Muscle layer of colon (tissue), 2 donors: Measurements from ENCODE around the gene KLF7.

Source experiments
- H3K27ac ChIP-seq: one replicate; pipeline ENCODE4 v1.7.0; 2013; ENCODE audit warnings: low read depth, mild to moderate bottlenecking, low read length, moderate library complexity
- H3K27me3 ChIP-seq, 2 donors: one replicate each; pipeline ENCODE4 v1.7.0; 2013; ENCODE audit warnings: low read length in 2 of 2, mild to moderate bottlenecking in 2 of 2; ENCODE audit not compliant: insufficient read depth in 2 of 2, control insufficient read depth in 1 of 2
- H3K36me3 ChIP-seq: one replicate; pipeline ENCODE4 v1.7.0; 2013; ENCODE audit warnings: mild to moderate bottlenecking, low read length; ENCODE audit not compliant: insufficient read depth
- H3K4me1 ChIP-seq: one replicate; pipeline ENCODE4 v1.7.0; 2013; ENCODE audit warnings: mild to moderate bottlenecking, low read length; ENCODE audit not compliant: insufficient read depth
- H3K4me3 ChIP-seq, 2 donors: one replicate each; pipeline ENCODE4 v1.7.0; 2013; ENCODE audit warnings: low read length in 2 of 2, low read depth in 1 of 2, mild to moderate bottlenecking in 1 of 2, moderate library complexity in 1 of 2
- H3K9ac ChIP-seq: one replicate; pipeline ENCODE4 v1.7.0; 2013; ENCODE audit warnings: low read length
- H3K9me3 ChIP-seq: one replicate; pipeline ENCODE4 v1.7.0; 2013; ENCODE audit warnings: mild to moderate bottlenecking, low read length
- donor health status: abdominal sarcoma.
- donor health status: Adenocarcinoma of cecum.

The KLF7 gene

GRCh38 chr2:207117668-207118067 lies 48.1 kb downstream of the KLF7 start:
- no peak overlapping the region for H3K27ac ChIP-seq
- H3K36me3 ChIP-seq = peaks cover 18% of the 10 kb centered on the region
- peaks cover 48% of the 10 kb centered on the region for H3K4me1 ChIP-seq
- H3K27me3 ChIP-seq = no peaks in the 10 kb centered on the region
- no peak overlapping the region for H3K9ac ChIP-seq
- no peaks in the 10 kb centered on the region for H3K9me3 ChIP-seq
- no peak overlapping the region for H3K4me3 ChIP-seq

GRCh38 chr2:207115715-207116364 lies 49.9 kb downstream of the KLF7 start:
- no peak overlapping the region for H3K9ac ChIP-seq
- H3K27ac ChIP-seq = no peak overlapping the region
- peaks cover 5% of the 10 kb centered on the region for H3K36me3 ChIP-seq
- no peaks in the 10 kb centered on the region for H3K27me3 ChIP-seq
- H3K4me1 ChIP-seq = peaks cover 30% of the 10 kb centered on the region
- H3K4me3 ChIP-seq = no peak overlapping the region
- no peaks in the 10 kb centered on the region for H3K9me3 ChIP-seq

GRCh38 chr2:207113414-207113813 lies 52.3 kb downstream of the KLF7 start:
- no peak overlapping the region for H3K9ac ChIP-seq

GRCh38 chr2:207112785-207113184 lies 53.0 kb downstream of the KLF7 start:
- H3K27ac ChIP-seq = no peak overlapping the region
- H3K36me3 ChIP-seq = no peaks in the 10 kb centered on the region
- H3K9ac ChIP-seq = no peak overlapping the region
- H3K27me3 ChIP-seq = no peaks in the 10 kb centered on the region
- peaks cover 19% of the 10 kb centered on the region for H3K4me1 ChIP-seq
- no peak overlapping the region for H3K4me3 ChIP-seq
- H3K9me3 ChIP-seq = no peaks in the 10 kb centered on the region

More at GRCh38 chr2:207113414-207113813, 52.3 kb downstream of the KLF7 start:
- peaks cover 22% of the 10 kb centered on the region for H3K4me1 ChIP-seq
- H3K27ac ChIP-seq = no peak overlapping the region
- H3K27me3 ChIP-seq = no peaks in the 10 kb centered on the region
- H3K4me3 ChIP-seq = no peak overlapping the region
- H3K36me3 ChIP-seq = no peaks in the 10 kb centered on the region
- H3K9me3 ChIP-seq = no peaks in the 10 kb centered on the region

GRCh38 chr2:207112383-207112782 lies 53.4 kb downstream of the KLF7 start:
- Histone ChIP-seq H3K36me3 (no peaks in the 10 kb centered on the region), H3K4me1 (peaks cover 18% of the 10 kb centered on the region), H3K4me3 (no peak overlapping the region), H3K9ac (no peak overlapping the region), H3K9me3 (no peaks in the 10 kb centered on the region), H3K27me3 (no peaks in the 10 kb centered on the region), H3K27ac (no peak overlapping the region)

- no peak overlapping the region for H3K9ac ChIP-seq
- H3K4me1 ChIP-seq = peaks cover 16% of the 10 kb centered on the region
- H3K9me3 ChIP-seq = no peaks in the 10 kb centered on the region
- no peaks in the 10 kb centered on the region for H3K27me3 ChIP-seq
- H3K4me3 ChIP-seq = no peak overlapping the region
- no peak overlapping the region for H3K27ac ChIP-seq
- no peaks in the 10 kb centered on the region for H3K36me3 ChIP-seq
Measured at GRCh38 chr2:207111757-207112156, 54.0 kb downstream of the KLF7 start.

- Histone ChIP-seq H3K9ac (no peak overlapping the region), H3K4me1 (peaks cover 9% of the 10 kb centered on the region), H3K27me3 (no peaks in the 10 kb centered on the region), H3K27ac (no peak overlapping the region), H3K36me3 (peaks cover 8% of the 10 kb centered on the region), H3K9me3 (no peaks in the 10 kb centered on the region), H3K4me3 (no peak overlapping the region)
Measured at GRCh38 chr2:207110715-207111114, 55.0 kb downstream of the KLF7 start.

GRCh38 chr2:207110310-207110709 lies 55.4 kb downstream of the KLF7 start:
- H3K27ac ChIP-seq = no peak overlapping the region
- no peak overlapping the region for H3K4me3 ChIP-seq
- no peaks in the 10 kb centered on the region for H3K27me3 ChIP-seq
- no peaks in the 10 kb centered on the region for H3K9me3 ChIP-seq
- H3K4me1 ChIP-seq = peaks cover 6% of the 10 kb centered on the region
- H3K36me3 ChIP-seq = peaks cover 8% of the 10 kb centered on the region
- H3K9ac ChIP-seq = no peak overlapping the region

GRCh38 chr2:207109768-207110167 lies 56.0 kb downstream of the KLF7 start:
- H3K9me3 ChIP-seq = no peaks in the 10 kb centered on the region
- H3K27ac ChIP-seq = no peak overlapping the region
- no peak overlapping the region for H3K4me3 ChIP-seq
- H3K4me1 ChIP-seq = peaks cover 1% of the 10 kb centered on the region
- no peak overlapping the region for H3K9ac ChIP-seq
- H3K36me3 ChIP-seq = peaks cover 13% of the 10 kb centered on the region
- no peaks in the 10 kb centered on the region for H3K27me3 ChIP-seq

- Histone ChIP-seq H3K27me3 (no peaks in the 10 kb centered on the region), H3K36me3 (peaks cover 16% of the 10 kb centered on the region), H3K27ac (no peak overlapping the region), H3K4me3 (no peak overlapping the region), H3K9ac (no peak overlapping the region), H3K9me3 (no peaks in the 10 kb centered on the region), H3K4me1 (no peaks in the 10 kb centered on the region)
Measured at GRCh38 chr2:207108440-207108839, 57.3 kb downstream of the KLF7 start.

GRCh38 chr2:207107551-207107950 lies 58.2 kb downstream of the KLF7 start:
- Histone ChIP-seq H3K9ac (no peak overlapping the region), H3K4me3 (no peak overlapping the region), H3K9me3 (no peaks in the 10 kb centered on the region), H3K27me3 (no peaks in the 10 kb centered on the region), H3K27ac (no peak overlapping the region), H3K36me3 (peaks cover 16% of the 10 kb centered on the region), H3K4me1 (no peaks in the 10 kb centered on the region)

GRCh38 chr2:207107131-207107530 lies 58.6 kb downstream of the KLF7 start:
- Histone ChIP-seq H3K4me1 (no peaks in the 10 kb centered on the region), H3K27me3 (no peaks in the 10 kb centered on the region), H3K27ac (no peak overlapping the region), H3K9ac (no peak overlapping the region), H3K9me3 (no peaks in the 10 kb centered on the region), H3K4me3 (no peak overlapping the region), H3K36me3 (peaks cover 16% of the 10 kb centered on the region)
